ENCODE measurements around the gene C9orf40.

C9orf40 gene

DNA sequence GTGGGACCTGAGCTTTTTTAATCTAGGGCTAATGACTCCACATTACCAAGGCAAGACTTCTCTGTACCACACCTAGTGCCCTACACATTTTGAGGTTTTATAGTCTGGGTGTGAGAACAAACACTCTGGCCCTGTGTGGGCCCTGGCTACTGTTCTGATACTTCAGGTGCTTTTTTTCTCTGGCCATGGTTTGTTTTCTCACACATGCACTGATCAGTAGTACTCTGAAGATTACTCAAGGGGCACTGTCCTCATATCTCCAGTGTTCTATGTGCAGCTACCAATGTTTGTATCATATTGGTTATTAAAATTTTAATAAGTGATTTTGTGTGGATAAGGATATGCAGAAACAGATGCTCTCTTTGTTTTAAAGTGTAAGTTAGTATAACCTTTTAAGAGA lies 5.9 kb upstream of the C9orf40 start:
- no peak for DNase-seq (ENCODE audit: low read depth)
- H3K4me3 ChIP-seq (ENCODE audit: low read length): no peak overlapping the region
- TF ChIP-seq, protein P1, sequence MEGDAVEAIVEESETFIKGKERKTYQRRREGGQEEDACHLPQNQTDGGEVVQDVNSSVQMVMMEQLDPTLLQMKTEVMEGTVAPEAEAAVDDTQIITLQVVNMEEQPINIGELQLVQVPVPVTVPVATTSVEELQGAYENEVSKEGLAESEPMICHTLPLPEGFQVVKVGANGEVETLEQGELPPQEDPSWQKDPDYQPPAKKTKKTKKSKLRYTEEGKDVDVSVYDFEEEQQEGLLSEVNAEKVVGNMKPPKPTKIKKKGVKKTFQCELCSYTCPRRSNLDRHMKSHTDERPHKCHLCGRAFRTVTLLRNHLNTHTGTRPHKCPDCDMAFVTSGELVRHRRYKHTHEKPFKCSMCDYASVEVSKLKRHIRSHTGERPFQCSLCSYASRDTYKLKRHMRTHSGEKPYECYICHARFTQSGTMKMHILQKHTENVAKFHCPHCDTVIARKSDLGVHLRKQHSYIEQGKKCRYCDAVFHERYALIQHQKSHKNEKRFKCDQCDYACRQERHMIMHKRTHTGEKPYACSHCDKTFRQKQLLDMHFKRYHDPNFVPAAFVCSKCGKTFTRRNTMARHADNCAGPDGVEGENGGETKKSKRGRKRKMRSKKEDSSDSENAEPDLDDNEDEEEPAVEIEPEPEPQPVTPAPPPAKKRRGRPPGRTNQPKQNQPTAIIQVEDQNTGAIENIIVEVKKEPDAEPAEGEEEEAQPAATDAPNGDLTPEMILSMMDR (conservative IDR thresholded peaks at IDR 0.05; ENCODE audit: low read depth, low read length): no peak

GRCh38 chr9:74953235-74953751 lies 581 bp upstream of the C9orf40 start:
- TF ChIP-seq, protein P1 (conservative IDR thresholded peaks at IDR 0.05; ENCODE audit: low read depth, low read length): no peak
- H3K4me3 ChIP-seq (ENCODE audit: low read length): peak overlapping the region; percentile 71
- no peak for DNase-seq (ENCODE audit: low read depth)

- peak overlapping the region; percentile 92 for H3K4me3 ChIP-seq (ENCODE audit: low read length)
- TF ChIP-seq, protein P1 (conservative IDR thresholded peaks at IDR 0.05; ENCODE audit: low read depth, low read length): no peak
- no peak for DNase-seq (ENCODE audit: low read depth)
These were observed 974 bp downstream of the C9orf40 start for GRCh38 chr9:74951725-74952151.

GRCh38 chr9:74951107-74951720 lies 1.5 kb downstream of the C9orf40 start:
- TF ChIP-seq, protein P1 (conservative IDR thresholded peaks at IDR 0.05; ENCODE audit: low read depth, low read length): no peak
- peak overlapping the region; percentile 92 for H3K4me3 ChIP-seq (ENCODE audit: low read length)
- DNase-seq (ENCODE audit: low read depth): no peak

GRCh38 chr9:74949859-74950855 lies 2.6 kb downstream of the C9orf40 start:
- H3K4me3 ChIP-seq (ENCODE audit: low read length): no peak overlapping the region
- no peak for DNase-seq (ENCODE audit: low read depth)
- TF ChIP-seq, protein P1 (conservative IDR thresholded peaks at IDR 0.05; ENCODE audit: low read depth, low read length): no peak

- H3K4me3 ChIP-seq (ENCODE audit: low read length): no peak overlapping the region
- DNase-seq (ENCODE audit: low read depth): no peak
- TF ChIP-seq, protein P1 (conservative IDR thresholded peaks at IDR 0.05; ENCODE audit: low read depth, low read length): no peak
These were observed 3.8 kb downstream of the C9orf40 start for GRCh38 chr9:74948937-74949336.
